GM23248 (cell line): ENCODE data around the gene ZBTB46.

Source experiments
- EZH2 ChIP-seq: fragments of 200-600 bp; sonication (generic); IDR thresholded peaks from 2 replicates; pipeline ENCODE4 v1.6.1; 2018; ENCODE audit warnings: antibody characterized with exemption, mild to moderate bottlenecking; ENCODE audit not compliant: insufficient read depth, poor library complexity, severe bottlenecking
- EZH2phosphoT487 ChIP-seq: fragments of 200-600 bp; sonication (generic); IDR thresholded peaks from 2 replicates; pipeline ENCODE4 v1.6.1; 2018; ENCODE audit warnings: antibody characterized with exemption, moderate library complexity, mild to moderate bottlenecking, low read depth; ENCODE audit not compliant: insufficient read depth

DNA sequence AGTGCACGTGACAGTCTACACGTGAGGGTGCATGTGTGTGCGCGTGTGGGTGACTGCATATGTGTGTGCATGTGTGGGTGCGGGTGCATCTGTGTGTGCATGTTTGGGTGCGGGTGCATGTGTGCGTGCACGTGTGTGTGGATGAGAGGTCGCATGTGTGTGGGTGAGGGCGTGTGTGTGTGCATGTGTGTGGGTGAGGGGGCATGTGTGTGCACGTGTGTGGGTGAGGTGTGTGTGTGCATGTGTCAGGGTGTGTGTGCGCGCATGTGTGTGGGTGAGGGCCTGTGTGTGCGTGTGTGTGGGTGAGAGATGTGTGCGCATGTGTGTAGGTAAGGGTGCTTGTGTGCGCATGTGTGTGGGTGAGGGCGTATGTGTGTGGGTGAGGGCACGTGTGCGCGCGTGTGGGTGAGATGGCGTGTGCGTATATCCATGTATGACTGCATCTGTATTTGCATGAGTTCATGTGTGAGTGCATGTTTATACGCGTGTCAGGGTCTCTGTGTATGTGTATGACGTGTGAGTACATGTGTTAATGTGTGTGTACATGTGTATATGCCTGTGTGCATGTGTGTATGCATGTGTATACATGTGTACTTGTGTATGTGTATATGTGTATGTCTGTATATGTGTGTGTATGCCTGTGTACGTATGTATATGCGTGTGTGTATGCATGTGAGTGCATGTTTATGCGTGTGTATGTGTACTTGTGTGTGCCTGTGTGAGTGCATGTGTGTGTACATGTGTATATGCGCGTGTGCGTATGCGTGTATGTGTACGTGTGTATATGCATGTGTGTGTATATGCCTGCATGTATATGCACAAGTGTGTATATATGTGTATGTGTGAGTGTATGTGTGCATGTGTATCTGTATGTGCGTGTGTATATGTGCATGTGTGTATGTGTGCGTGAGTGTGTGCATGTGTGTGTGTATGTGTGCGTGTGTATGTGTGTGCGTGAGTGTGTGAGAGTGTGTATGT, 98.7 kb downstream of the ZBTB46 start:
- no peak for TF ChIP-seq EZH2
- TF ChIP-seq EZH2phosphoT487 = no peak
